ENCODE data around the gene SAXO2.
"Not testable (repeated sequence)": the region's sequence is repeated elsewhere in the genome, so short reads cannot be mapped to it uniquely, and the experiment has no call there.

SAXO2 gene

DNA sequence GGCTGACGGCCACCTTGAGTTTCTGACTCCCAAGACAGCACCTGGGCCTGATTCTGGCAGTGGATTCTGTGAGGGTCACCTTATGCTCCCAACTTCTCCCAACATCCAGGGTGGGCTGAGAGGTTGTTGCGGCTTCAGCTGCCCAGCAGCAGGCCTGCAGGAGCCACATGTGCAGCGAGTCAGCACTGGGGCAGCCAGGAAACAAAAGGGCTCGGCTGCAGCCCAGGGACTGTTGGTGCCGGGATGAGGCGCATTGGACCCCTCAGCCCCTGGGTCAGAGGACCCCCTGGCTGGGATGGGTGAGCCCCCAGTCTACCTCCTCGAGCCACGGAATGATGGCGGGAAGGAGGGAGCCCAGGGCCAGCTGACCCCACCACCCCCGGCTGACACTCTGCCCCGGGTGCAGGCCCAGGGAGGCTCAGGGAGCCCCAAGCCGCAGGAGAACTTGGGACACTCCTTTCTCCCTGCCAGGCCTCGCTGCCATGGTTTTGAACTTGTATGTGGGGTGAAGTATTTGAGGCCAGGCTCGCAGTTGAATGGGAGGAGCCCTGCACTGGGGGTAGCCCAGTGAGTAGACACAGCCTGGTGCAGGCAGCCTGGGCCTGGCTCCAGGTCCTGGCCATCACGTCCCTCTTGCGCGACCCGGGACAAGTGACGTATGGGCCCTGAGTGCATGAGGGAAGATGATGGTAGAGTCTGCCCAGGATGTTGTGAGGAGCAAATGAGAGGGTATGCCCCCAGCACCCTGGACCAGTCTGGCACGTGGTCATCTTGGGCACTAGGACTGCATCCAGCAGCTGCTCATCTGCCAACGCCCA is 51.5 kb downstream of the SAXO2 start:
- not testable (repeated sequence) for DNase-seq (ENCODE audit: low spot score)

DNA sequence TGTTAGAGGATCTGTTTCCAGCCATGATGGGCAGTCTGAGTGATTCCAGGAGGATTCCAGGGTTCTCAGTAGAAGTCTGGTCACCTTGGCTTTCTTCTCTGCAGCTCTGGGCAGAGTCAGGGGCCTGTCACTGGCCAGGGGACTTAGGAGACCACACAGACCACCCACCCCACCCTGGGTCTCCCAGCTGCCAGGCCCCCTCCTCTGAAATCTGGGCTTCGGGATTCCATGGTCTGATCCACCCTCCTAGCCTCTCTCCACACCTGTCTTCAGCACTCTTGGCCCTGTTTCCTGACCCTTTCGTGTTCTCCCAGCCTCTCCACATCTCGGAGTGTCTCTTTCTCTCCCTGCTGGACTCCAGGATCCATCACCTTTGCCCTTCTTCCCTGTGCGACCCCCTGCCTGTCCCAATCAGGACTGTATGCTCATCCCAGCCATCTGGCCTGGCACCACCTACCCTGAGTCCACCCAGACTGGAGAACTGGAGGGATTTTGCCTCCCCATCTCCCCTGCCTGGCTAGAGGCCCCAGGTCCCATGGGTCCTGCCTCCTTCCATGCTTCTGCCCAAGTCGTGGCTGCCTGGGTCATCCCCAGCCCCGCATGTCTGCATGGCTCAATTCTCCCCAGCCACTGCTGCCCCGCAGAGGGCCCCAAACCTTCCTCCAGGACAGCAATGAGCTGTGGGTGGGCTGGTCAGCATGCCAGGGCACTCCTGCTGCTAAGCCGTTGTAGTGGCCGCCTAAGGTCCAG is 52.3 kb downstream of the SAXO2 start:
- DNase-seq (ENCODE audit: low spot score) = no peak

DNA sequence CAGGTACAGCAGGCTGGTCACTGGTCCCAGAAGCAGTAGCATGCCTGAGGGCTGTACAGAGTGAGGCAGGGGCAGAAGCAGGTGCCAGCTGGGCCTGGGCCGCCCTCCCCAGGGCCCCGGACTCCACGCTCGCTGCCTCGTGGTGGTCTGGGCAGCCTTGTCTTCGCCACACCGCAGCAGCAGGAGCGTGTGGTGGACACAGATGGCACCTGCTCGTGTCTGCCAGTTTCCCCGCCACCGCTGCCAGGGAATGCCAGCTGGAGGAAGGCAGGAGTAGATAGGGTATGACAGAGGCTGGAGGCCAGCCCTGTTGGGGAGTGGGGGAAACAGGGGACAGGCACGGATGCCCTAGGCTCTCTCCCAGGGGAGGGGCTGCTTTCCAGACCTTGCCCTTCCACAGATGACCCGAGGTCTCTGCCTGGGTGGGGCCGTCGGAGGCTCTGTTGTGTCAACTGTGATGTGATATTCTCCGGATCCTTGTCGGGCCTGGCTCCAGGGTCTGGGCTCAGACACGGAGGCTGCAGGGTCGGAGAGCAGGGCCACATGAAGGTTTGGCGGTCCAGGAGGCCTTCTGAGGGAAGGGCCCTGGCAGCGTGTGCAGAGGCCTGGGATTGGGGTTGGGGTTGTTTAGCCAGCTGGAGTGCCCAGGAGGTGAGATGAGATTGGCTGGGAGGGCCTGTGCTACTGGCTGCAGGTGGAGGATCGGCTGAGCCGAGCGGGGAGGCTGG is 53.1 kb downstream of the SAXO2 start:
- DNase-seq (ENCODE audit: low spot score) = no peak

- not testable (repeated sequence) for DNase-seq (ENCODE audit: low spot score)
These were observed 53.9 kb downstream of the SAXO2 start for GRCh38 chr15:82316247-82317090.

DNA sequence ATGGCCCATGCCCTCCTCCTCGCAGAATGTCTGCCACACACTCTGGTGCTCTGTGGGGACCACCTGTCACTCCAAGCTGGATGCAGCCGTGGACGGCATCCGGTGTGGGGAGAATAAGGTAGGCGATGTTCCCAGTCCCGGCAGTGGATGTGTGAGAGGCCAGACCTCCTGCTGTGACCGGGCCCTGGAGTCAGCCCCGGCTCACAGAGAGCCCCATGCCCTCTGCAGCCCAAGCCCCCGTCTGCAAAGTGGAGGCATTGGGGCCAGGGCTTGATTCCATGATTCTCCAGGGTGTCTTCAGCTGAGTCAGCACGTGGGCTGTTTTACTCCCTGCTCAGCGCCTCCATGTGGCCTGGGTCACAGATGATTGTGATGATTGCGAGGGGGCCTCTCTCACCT is 54.5 kb downstream of the SAXO2 start:
- no peak for DNase-seq (ENCODE audit: low spot score)

DNA sequence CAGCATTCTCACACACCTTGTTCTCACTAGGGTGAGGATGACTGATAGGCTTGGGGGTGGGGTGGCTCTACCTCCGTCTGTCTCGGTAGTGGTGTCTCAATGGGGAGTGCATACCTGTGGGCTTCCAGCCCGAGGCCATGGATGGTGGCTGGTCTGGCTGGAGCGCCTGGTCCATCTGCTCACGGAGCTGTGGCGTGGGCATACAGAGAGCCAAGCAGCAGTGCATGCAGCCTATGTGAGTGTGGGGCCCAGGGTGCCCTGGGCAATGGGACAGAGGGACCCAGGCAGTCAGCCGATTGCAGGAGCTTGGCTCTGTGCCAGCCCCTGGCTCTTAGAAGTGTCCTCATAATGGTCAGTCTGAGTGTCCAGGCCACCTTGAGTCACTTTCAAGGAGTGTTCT is 54.9 kb downstream of the SAXO2 start:
- not testable (repeated sequence) for DNase-seq (ENCODE audit: low spot score)

GRCh38 chr15:82318281-82318680 is 55.7 kb downstream of the SAXO2 start:
- not testable (repeated sequence) for DNase-seq (ENCODE audit: low spot score)

DNA sequence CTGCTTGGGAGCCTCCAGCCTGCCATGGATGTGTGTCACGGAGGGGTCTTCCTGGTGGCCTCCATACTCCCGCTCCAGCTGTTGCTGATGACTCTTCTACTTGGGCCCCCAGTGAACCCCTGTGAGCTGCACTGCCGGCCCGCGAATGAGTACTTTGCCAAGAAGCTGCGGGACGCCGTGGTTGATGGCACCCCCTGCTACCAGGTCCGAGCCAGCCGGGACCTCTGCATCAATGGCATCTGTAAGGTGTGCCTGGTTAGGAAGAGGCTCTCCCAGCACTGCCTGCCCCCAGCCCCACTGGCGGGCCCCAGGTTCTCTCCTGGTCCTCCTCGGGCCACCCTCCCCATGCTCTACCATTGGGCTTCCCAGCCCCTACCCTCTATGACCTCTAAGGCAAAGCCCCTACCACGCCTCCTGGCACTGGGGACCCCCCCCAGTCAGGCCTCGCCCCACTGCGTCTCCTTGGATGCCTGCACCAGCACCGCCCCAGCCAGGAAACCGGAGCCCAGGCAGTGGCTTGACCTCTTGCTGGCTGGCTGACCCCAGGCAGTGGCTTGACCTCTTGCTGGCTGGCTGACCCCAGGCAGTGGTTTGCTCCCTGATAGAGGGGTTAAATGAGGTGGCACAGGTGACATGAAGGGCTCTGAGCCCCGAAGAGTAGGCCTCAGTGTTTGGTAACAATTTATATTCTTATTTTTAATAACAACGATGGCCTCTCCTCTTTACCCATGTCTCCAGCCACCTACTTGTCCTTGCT is 57.1 kb downstream of the SAXO2 start:
- DNase-seq (ENCODE audit: low spot score) = not testable (repeated sequence)

DNA sequence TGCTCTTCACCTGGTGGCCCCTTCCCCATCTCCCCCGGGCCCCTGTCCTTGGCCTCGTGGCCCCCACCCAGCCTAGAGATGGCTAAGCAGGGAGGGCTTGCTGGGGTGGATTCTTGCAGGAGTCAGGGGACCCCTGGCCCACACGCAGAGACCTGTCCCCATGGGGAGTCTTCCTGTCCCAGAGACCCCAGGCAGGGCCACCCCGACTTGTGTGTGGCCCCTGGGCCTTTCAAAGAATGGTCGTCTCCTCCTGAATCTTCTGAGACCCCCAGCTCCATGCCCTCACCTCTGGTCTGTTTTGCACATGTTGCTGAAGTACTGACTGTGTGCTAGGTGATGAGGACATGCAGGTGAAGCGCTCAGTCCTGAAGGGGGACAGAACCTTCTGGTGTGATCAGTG is 58.2 kb downstream of the SAXO2 start:
- DNase-seq (ENCODE audit: low spot score) = not testable (repeated sequence)

- DNase-seq (ENCODE audit: low spot score) = not testable (repeated sequence)
These were observed 59.9 kb downstream of the SAXO2 start for GRCh38 chr15:82322488-82322887.

DNA sequence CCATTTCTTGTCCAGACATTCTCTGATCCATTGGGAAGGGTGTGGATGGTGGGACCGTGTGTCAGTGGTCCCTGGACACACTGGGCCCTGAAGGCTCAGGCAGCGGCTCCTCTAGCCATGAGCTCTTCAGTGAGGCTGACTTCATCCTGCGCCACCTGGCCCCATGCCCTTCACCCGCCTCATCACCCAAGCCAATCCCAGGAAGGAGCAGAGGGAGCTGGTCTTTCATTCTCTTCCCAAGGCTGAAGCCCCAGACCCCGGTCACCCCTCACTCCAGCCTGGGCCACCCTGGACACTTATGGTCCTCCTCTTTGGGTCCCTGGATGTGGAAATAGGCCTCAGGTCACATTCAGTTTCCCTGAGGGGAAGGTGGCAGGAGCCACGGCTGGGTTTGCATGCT is 62.2 kb downstream of the SAXO2 start:
- not testable (repeated sequence) for DNase-seq (ENCODE audit: low spot score)

GRCh38 chr15:82325646-82326045 is 63.0 kb downstream of the SAXO2 start:
- DNase-seq (ENCODE audit: low spot score) = not testable (repeated sequence)

- not testable (repeated sequence) for DNase-seq (ENCODE audit: low spot score)
These were observed 64.3 kb downstream of the SAXO2 start for GRCh38 chr15:82326896-82327295.

DNA sequence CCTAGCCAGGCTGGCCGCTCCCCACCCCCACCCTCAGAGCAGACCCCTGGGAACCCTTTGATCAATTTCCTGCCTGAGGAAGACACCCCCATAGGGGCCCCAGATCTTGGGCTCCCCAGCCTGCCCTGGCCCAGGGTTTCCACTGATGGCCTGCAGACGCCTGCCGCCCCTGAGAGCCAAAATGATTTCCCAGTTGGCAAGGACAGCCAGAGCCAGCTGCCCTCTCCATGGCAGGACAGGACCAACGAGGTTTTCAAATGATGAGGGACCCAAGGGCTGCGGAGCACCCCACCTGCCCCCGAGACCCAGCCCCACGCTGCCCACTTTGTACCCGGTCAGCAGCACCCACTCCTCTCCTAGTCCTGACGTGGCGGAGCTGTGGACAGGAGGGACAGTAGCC is 64.8 kb downstream of the SAXO2 start:
- DNase-seq (ENCODE audit: low spot score) = not testable (repeated sequence)

- DNase-seq (ENCODE audit: low spot score) = not testable (repeated sequence)
These were observed 66.4 kb downstream of the SAXO2 start for GRCh38 chr15:82329039-82329438.

DNA sequence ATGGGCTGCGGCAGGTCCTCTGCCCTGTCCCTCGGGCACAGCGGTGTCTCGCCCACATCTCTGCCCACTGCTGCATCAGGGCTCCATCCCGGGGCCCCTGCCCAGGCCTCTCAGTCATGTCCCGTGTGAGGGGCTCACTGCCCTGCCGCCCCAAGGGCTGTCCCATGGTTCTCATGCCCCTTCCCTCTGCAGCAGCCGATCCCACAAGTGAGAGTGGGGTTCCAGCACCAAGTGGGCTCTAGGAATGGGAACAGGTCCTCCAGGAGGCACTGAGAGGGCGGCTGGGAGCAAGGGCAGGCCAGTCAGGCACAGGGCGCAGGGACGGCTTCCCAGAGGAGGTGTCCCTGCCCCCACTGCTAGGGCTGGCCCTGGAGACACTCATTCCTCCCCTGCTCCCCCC is 68.3 kb downstream of the SAXO2 start:
- DNase-seq (ENCODE audit: low spot score) = not testable (repeated sequence)

DNA sequence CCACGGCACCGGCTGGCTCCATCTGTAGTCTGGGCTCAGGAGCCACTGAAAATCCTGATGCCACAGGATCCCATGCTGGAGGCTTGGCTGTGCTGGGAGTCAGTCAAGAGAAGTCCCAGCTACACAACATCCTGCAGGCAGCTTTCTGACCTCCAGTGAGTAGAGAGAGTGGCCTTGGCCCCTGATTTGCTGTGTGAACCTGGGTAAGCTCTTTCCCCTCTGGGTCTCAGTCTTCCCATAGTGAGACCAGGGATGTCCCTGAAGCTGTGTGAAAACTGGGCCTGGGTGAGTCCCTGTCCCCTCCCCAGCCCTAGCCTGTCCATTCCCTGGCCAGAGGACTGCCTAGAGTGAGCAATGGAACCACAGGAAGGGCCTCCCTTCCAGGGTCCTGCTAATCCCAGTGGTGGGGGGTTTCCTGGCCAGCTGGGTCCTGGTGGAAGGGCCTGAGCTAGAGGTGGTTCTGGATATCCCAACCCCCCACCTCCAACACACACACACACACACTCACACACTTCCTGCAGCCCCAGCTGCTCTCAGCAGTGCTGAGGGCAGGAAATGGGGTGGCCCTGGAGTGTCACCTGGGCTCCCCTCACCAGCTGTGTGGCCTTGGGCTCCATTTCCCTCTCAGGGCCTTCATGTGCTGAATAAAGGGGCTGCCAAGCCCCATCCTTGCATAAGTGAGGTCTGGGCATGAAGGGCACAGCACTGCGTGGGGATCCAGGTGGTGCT is 69.1 kb downstream of the SAXO2 start:
- not testable (repeated sequence) for DNase-seq (ENCODE audit: low spot score)

GRCh38 chr15:82332711-82333602 is 70.3 kb downstream of the SAXO2 start:
- DNase-seq (ENCODE audit: low spot score) = not testable (repeated sequence)
